ENCODE data around the gene HNRNPDL.
A peak's percentile ranks its signal among the peaks of the same experiment; 100 is the strongest.
"Not testable (repeated sequence)": the region's sequence is repeated elsewhere in the genome, so short reads cannot be mapped to it uniquely, and the experiment has no call there.

The HNRNPDL gene

DNA sequence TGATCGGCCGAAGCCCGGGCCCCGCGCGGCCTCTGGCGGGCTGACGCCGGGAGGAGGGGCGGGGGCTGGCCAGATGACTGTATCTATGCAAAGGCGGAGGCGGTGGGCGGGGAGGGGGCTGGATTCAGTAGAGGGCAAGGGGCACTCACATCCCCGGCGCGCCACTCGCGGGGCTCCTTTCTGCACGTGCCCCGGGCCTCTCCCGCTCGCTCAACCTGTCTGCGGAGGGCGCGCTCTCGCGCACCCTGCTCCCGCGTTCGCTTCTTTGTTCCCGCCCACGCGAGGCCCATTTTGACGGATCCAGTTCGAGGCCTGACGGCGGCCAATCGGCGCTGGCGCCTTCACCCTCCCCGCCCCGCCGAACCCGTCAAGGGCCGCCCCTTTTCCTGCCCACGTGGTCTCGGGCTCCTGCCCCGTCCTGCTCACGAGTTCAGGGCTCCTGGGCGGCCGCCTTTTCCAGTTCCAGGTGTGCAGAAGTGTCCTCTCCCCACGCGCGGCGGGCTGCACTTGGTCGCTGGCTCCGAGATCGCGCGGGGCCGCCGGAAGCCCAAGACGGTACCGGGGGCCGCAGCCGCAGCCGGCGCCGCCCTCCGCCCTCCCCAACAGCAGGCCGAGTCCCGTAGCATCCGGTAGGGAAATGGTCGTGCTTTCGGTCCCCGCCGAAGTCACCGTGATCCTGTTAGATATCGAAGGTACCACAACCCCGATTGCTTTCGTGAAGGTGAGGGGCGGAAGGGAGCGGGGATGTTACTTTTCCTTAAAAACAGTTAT, at the start of gene HNRNPDL, which contains the start of gene ENOPH1:
TSS of gene HNRNPDL (minus strand) at position 270 of the 771 bp plus-strand sequence. CDS start 772 bp downstream, outside the sequence.
TSS of gene ENOPH1 (plus strand) at position 398 of the 771 bp plus-strand sequence. CDS start at position 638, 240 bp downstream.
- H3K4me1 ChIP-seq (ENCODE audit: control insufficient read depth, insufficient read depth, low read length): peaks cover 20% of the 10 kb centered on the region
- H3K9ac ChIP-seq (ENCODE audit: low read length in 2 of 2): peak within 1 kb of the TSS; percentile 89 to 99
- peaks cover 5 to 11% of the 10 kb centered on the region in 2 donors for H3K36me3 ChIP-seq (ENCODE audit: control insufficient read depth in 2 of 2, insufficient read depth in 2 of 2, low read length in 2 of 2)
- H3K9me3 ChIP-seq (ENCODE audit: control insufficient read depth in 2 of 2, low read length in 2 of 2): no peaks in the 10 kb centered on the region
- H3K27ac ChIP-seq (ENCODE audit: low read length): peak within 1 kb of the TSS; percentile 94
- peak within 1 kb of the TSS; percentile 95 to 98 for H3K4me3 ChIP-seq (ENCODE audit: low read length in 2 of 2)
- H3K27me3 ChIP-seq (ENCODE audit: control insufficient read depth in 1 of 2, insufficient read depth in 2 of 2, low read length in 2 of 2): no peaks in the 10 kb centered on the region

DNA sequence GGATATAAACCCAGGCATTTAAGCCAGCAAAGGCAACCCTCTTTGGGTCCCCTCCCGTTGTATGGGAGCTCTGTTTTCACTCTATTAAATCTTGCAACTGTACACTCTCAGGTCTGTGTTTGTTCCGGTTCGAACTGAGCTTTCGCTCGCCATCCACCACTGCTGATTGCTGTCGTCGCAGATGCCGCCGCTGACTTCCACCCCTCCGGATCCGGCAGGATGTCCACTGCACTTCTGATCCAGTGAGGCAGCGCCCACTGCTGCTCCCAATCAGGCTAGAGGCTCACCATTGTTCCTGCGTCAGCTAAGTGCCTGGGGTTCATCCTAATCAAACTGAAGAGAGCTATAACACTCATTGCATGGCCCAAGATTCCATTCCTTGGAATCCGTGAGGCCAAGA, 49.3 kb upstream of the HNRNPDL start:
- Histone ChIP-seq H3K27ac (ENCODE audit: low read length) (no peak overlapping the region), H3K9ac (ENCODE audit: low read length in 2 of 2) (no peak overlapping the region), H3K9me3 (ENCODE audit: control insufficient read depth in 2 of 2, low read length in 2 of 2) (no peaks in the 10 kb centered on the region), H3K36me3 (ENCODE audit: control insufficient read depth in 2 of 2, insufficient read depth in 2 of 2, low read length in 2 of 2) (no peaks in the 10 kb centered on the region), H3K4me3 (ENCODE audit: low read length in 2 of 2) (no peak overlapping the region), H3K4me1 (ENCODE audit: control insufficient read depth, insufficient read depth, low read length) (peaks cover 2% of the 10 kb centered on the region), H3K27me3 (ENCODE audit: control insufficient read depth in 1 of 2, insufficient read depth in 2 of 2, low read length in 2 of 2) (no peaks in the 10 kb centered on the region)

DNA sequence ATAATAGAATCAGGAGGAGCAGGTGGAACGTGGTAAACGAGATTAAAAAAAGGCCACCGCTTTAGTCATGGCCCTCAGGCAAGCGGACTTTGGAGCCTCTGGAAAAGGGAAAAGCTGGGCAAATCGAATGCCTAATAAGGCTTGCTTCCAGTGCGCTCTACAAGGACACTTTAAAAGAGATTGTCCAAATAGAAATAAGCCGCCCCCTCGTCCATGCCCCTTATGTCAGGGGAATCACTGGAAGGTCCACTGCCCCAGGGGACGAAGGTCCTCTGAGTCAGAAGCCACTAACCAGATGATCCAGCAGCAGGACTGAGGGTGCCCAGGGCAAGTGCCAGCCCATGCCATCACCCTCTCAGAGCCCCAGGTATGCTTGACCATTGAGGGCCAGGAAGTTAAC, 47.2 kb upstream of the HNRNPDL start:
- not testable (repeated sequence) for H3K36me3 ChIP-seq (ENCODE audit: control insufficient read depth in 2 of 2, insufficient read depth in 2 of 2, low read length in 2 of 2); H3K9me3 ChIP-seq (ENCODE audit: control insufficient read depth in 2 of 2, low read length in 2 of 2); H3K4me1 ChIP-seq (ENCODE audit: control insufficient read depth, insufficient read depth, low read length); H3K27me3 ChIP-seq (ENCODE audit: control insufficient read depth in 1 of 2, insufficient read depth in 2 of 2, low read length in 2 of 2); H3K27ac ChIP-seq (ENCODE audit: low read length); H3K9ac ChIP-seq (ENCODE audit: low read length in 2 of 2); H3K4me3 ChIP-seq (ENCODE audit: low read length in 2 of 2)

DNA sequence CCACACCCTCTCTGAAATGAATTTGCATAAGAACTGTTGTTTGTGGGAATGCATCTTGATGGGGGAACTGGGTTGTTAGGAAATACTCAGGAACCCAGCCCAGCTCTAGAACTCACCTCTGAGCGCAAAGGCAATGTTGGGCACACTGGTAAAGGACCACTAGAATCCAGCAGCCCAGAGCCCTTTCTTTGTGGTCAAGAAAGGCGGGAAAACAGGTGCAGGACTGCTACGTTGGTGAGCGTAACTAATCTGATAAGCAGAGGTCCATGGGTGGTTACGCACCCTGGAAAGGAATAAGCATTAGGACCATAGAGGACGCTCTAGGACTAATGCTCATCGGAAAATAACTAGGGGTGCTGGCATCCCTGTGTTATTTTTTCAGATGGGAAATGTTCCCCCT, 45.7 kb upstream of the HNRNPDL start:
- not testable (repeated sequence) for H3K4me3 ChIP-seq (ENCODE audit: low read length in 2 of 2); H3K4me1 ChIP-seq (ENCODE audit: control insufficient read depth, insufficient read depth, low read length); H3K9ac ChIP-seq (ENCODE audit: low read length in 2 of 2); H3K9me3 ChIP-seq (ENCODE audit: control insufficient read depth in 2 of 2, low read length in 2 of 2); H3K27ac ChIP-seq (ENCODE audit: low read length); H3K36me3 ChIP-seq (ENCODE audit: control insufficient read depth in 2 of 2, insufficient read depth in 2 of 2, low read length in 2 of 2); H3K27me3 ChIP-seq (ENCODE audit: control insufficient read depth in 1 of 2, insufficient read depth in 2 of 2, low read length in 2 of 2)

DNA sequence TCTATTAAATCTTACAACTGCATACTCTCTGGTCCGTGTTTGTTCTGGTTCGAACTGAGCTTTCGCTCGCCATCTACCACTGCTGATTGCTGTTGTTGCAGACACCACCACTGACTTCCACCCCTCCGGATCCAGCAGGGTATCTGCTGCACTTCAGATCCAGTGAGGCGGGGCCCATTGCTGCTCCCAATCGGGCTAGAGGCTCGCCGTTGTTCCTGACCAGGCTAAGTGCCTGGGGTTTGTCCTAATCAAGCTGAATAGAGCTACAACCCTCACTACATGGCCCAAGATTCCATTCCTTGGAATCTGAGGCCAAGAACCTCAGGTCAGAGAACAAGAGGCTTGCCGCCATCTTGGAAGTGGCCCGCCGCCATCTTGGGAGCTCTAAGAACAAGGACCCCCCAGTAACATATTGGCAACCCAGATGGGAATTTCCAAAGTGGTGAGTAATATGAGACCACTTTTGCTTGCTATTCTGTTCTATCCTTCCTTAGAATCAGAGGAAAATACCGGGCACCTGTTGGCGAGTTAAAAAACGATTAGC, 43.4 kb upstream of the HNRNPDL start:
- Histone ChIP-seq H3K36me3 (ENCODE audit: control insufficient read depth in 2 of 2, insufficient read depth in 2 of 2, low read length in 2 of 2) (no peaks in the 10 kb centered on the region), H3K4me1 (ENCODE audit: control insufficient read depth, insufficient read depth, low read length) (no peaks in the 10 kb centered on the region), H3K9me3 (ENCODE audit: control insufficient read depth in 2 of 2, low read length in 2 of 2) (no peaks in the 10 kb centered on the region), H3K4me3 (ENCODE audit: low read length in 2 of 2) (no peak overlapping the region), H3K27me3 (ENCODE audit: control insufficient read depth in 1 of 2, insufficient read depth in 2 of 2, low read length in 2 of 2) (no peaks in the 10 kb centered on the region), H3K27ac (ENCODE audit: low read length) (no peak overlapping the region), H3K9ac (ENCODE audit: low read length in 2 of 2) (no peak overlapping the region)

DNA sequence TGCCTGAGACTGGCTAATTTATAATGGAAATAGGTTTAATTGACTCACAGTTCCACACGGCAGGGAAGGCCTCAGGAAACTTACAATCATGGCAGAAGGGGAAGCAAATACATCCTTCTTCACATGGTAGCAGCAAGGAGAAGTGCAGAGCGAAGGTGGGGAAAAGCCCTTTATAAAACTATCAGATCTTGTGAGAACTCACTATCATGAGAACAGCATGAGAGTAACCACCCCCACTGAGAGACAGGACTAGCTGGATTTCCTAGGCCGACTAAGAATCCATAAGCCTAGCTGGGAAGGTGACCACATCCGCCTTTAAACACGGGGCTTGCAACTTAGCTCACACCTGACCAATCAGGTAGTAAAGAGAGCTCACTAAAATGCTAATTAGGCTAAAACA, 42.8 kb upstream of the HNRNPDL start:
- H3K27ac ChIP-seq (ENCODE audit: low read length); H3K4me1 ChIP-seq (ENCODE audit: control insufficient read depth, insufficient read depth, low read length); H3K4me3 ChIP-seq (ENCODE audit: low read length in 2 of 2); H3K9ac ChIP-seq (ENCODE audit: low read length in 2 of 2); H3K9me3 ChIP-seq (ENCODE audit: control insufficient read depth in 2 of 2, low read length in 2 of 2); H3K27me3 ChIP-seq (ENCODE audit: control insufficient read depth in 1 of 2, insufficient read depth in 2 of 2, low read length in 2 of 2); H3K36me3 ChIP-seq (ENCODE audit: control insufficient read depth in 2 of 2, insufficient read depth in 2 of 2, low read length in 2 of 2): not testable (repeated sequence)

DNA sequence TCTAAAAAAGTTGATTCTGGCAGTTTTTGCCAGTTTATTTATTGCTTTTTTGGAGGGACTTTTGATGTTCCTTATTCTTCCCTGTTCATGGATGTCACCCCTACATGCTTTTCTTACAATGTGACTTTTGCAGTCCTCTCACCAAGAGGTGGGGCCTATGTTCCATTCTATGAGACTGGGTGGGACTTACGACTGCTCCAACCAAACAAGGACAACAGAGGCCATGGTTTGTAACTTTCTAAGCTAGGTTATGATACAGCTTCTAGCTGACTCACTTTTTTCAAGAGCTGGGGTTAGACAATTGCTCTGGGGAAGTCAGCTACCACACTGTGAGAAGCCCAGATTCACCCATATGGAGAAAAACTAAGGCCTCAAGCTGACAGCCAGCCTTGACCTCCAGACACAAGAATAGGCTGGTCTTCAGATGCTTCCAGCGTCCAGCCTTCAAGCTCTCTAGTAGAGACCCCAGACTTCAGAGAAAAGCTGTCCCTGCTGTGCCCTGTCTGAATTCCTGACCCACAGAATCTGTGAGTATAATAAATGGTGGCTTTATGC, 39.6 kb upstream of the HNRNPDL start:
- Histone ChIP-seq H3K36me3 (ENCODE audit: control insufficient read depth in 2 of 2, insufficient read depth in 2 of 2, low read length in 2 of 2) (no peaks in the 10 kb centered on the region), H3K4me1 (ENCODE audit: control insufficient read depth, insufficient read depth, low read length) (no peaks in the 10 kb centered on the region), H3K9me3 (ENCODE audit: control insufficient read depth in 2 of 2, low read length in 2 of 2) (no peaks in the 10 kb centered on the region), H3K4me3 (ENCODE audit: low read length in 2 of 2) (no peak overlapping the region), H3K27me3 (ENCODE audit: control insufficient read depth in 1 of 2, insufficient read depth in 2 of 2, low read length in 2 of 2) (no peaks in the 10 kb centered on the region), H3K9ac (ENCODE audit: low read length in 2 of 2) (no peak overlapping the region), H3K27ac (ENCODE audit: low read length) (no peak overlapping the region)

DNA sequence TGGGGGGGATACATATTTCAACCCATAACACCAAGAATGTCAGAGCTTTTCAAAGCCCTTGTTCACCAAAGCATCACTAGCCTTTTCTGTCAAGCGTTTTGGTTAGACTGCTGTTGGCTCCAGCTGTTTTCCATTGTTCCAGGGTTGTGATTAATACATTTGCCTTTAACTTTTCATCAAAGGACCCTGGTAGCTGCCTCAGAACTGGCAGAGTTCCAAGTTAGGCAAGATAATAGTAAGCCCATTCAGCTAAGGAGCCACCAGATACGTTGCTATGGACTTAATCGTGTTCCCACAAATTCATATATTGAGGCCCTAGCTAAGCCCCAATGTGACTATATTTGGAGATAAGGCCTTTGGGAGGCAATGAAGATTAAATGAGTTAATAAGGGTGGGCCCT, 37.2 kb upstream of the HNRNPDL start:
- peaks cover 5% of the 10 kb centered on the region for H3K4me1 ChIP-seq (ENCODE audit: control insufficient read depth, insufficient read depth, low read length)
- H3K9ac ChIP-seq (ENCODE audit: low read length in 2 of 2): no peak overlapping the region
- no peaks in the 10 kb centered on the region for H3K36me3 ChIP-seq (ENCODE audit: control insufficient read depth in 2 of 2, insufficient read depth in 2 of 2, low read length in 2 of 2)
- H3K9me3 ChIP-seq (ENCODE audit: control insufficient read depth in 2 of 2, low read length in 2 of 2): no peaks in the 10 kb centered on the region
- no peak overlapping the region for H3K27ac ChIP-seq (ENCODE audit: low read length)
- H3K27me3 ChIP-seq (ENCODE audit: control insufficient read depth in 1 of 2, insufficient read depth in 2 of 2, low read length in 2 of 2): no peaks in the 10 kb centered on the region
- no peak overlapping the region for H3K4me3 ChIP-seq (ENCODE audit: low read length in 2 of 2)

DNA sequence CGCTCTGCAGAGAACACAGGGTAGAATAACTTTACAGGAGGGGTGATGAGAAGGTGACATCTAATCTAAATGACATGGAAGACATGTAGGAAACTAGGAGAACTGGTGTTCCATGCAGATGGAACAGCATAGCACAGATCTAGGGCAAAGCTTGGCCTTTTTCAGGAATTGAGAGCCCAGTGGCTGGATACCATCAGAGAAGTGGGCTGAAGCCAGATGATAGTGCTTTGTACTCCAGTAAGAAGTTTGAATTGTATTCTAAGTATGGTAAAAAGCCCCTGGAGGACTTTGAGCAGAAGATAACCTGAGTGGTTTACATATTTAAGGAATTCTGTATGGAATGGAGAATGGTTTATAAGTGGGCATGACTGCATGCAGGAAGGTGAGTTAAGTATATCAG, 33.0 kb upstream of the HNRNPDL start:
- no peak overlapping the region for H3K4me3 ChIP-seq (ENCODE audit: low read length in 2 of 2)
- H3K36me3 ChIP-seq (ENCODE audit: control insufficient read depth in 2 of 2, insufficient read depth in 2 of 2, low read length in 2 of 2): peaks cover 6 to 8% of the 10 kb centered on the region in 2 donors
- H3K9me3 ChIP-seq (ENCODE audit: control insufficient read depth in 2 of 2, low read length in 2 of 2): no peaks in the 10 kb centered on the region
- H3K27ac ChIP-seq (ENCODE audit: low read length): no peak overlapping the region
- H3K4me1 ChIP-seq (ENCODE audit: control insufficient read depth, insufficient read depth, low read length): peaks cover 5% of the 10 kb centered on the region
- H3K9ac ChIP-seq (ENCODE audit: low read length in 2 of 2): no peak overlapping the region
- no peaks in the 10 kb centered on the region for H3K27me3 ChIP-seq (ENCODE audit: control insufficient read depth in 1 of 2, insufficient read depth in 2 of 2, low read length in 2 of 2)

DNA sequence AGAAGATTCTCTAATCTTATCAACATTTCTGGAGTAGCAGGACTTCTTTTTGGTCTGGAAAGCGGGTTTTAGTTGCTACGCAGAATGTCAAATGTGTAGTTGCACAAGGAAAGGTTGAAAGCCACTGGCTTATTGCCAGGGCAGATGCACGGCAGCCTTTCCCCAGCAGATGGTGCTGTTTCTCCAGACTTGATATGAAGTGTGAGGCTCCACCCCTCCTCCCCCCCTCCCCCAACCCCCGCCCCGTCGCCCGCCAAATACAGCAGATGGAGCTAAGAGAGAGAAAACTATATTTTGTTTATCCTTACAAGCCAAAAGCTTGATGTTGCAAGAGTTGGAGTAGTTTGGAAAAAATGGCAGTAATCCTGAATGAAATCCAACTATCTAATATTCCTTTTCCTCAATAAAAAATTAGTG, 32.2 kb upstream of the HNRNPDL start:
- H3K9me3 ChIP-seq (ENCODE audit: control insufficient read depth in 2 of 2, low read length in 2 of 2): no peaks in the 10 kb centered on the region
- no peaks in the 10 kb centered on the region for H3K27me3 ChIP-seq (ENCODE audit: control insufficient read depth in 1 of 2, insufficient read depth in 2 of 2, low read length in 2 of 2)
- H3K4me3 ChIP-seq (ENCODE audit: low read length in 2 of 2): no peak overlapping the region
- H3K4me1 ChIP-seq (ENCODE audit: control insufficient read depth, insufficient read depth, low read length): peaks cover 5% of the 10 kb centered on the region
- no peak overlapping the region for H3K27ac ChIP-seq (ENCODE audit: low read length)
- peaks cover 11 to 13% of the 10 kb centered on the region in 2 donors for H3K36me3 ChIP-seq (ENCODE audit: control insufficient read depth in 2 of 2, insufficient read depth in 2 of 2, low read length in 2 of 2)
- no peak overlapping the region for H3K9ac ChIP-seq (ENCODE audit: low read length in 2 of 2)

DNA sequence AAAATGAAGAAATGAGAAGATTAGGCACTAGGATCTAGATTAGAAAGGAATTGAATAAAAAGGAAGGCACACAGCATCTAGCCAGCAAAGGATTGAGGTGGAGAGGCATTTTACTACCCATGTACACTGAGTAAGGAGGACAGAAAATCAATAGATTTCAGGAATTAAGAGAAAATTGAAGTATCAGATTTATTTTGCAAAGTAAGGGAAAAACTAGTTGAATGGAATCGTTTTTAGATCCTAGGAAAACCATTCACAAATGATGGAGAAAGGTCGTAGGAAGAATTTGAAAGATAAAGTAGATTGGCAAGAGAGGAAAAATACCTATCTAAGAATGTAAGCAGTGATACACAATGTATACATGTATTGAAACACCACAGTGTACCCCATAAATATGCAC, 31.4 kb upstream of the HNRNPDL start:
- Histone ChIP-seq H3K27me3 (ENCODE audit: control insufficient read depth in 1 of 2, insufficient read depth in 2 of 2, low read length in 2 of 2) (no peaks in the 10 kb centered on the region), H3K4me1 (ENCODE audit: control insufficient read depth, insufficient read depth, low read length) (peaks cover 5% of the 10 kb centered on the region), H3K9me3 (ENCODE audit: control insufficient read depth in 2 of 2, low read length in 2 of 2) (no peaks in the 10 kb centered on the region), H3K27ac (ENCODE audit: low read length) (no peak overlapping the region), H3K9ac (ENCODE audit: low read length in 2 of 2) (no peak overlapping the region), H3K4me3 (ENCODE audit: low read length in 2 of 2) (no peak overlapping the region), H3K36me3 (ENCODE audit: control insufficient read depth in 2 of 2, insufficient read depth in 2 of 2, low read length in 2 of 2) (peaks cover 16 to 17% of the 10 kb centered on the region in 2 donors)
